ENCODE results near the gene TULP1. TPM values are rescaled to one million over a fixed set of nuclear protein-coding genes. Genes with fewer than 3 reads are reported as not detected.

TULP1 gene
- total and polyA plus RNA-seq, 7 donors: 0.05 to 0.09 (median 0.08) TPM; not detected in 4

DNA sequence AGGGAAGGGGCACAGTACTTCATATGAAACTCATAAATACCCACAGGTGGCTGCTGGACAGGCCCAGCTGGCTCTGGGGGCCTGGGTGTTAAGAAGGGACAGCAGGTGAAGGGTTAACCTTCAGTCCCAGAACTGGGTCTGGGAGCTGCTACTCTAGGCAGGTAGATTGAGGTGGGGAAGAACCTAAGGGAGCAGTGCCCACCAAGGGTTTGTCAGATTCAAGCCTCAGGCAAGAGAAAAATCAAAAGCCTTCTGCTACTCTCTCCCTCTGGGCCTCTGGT, 38.9 kb downstream of the TULP1 start:
- Histone ChIP-seq H3K36me3 (ENCODE audit: insufficient read depth in 1 of 2, low read depth in 1 of 2) (peaks cover 4 to 94% of the 10 kb centered on the region in 2 donors), H3K4me1 (peaks cover 17% of the 10 kb centered on the region), H3K4me3 (no peak overlapping the region), H3K27ac (no peak overlapping the region), H3K27me3 (ENCODE audit: insufficient read depth in 3 of 3, low read length in 2 of 3) (no peaks in the 10 kb centered on the region), H3K9me3 (no peaks in the 10 kb centered on the region)
- ATAC-seq (no peak), DNase-seq (peak in 1 of 2 donors; percentile 41)
- TF ChIP-seq CTCF (IDR thresholded peaks at IDR 0.05): no peak
- intact Hi-C loops (cut with DNase I): no loop called here

DNA sequence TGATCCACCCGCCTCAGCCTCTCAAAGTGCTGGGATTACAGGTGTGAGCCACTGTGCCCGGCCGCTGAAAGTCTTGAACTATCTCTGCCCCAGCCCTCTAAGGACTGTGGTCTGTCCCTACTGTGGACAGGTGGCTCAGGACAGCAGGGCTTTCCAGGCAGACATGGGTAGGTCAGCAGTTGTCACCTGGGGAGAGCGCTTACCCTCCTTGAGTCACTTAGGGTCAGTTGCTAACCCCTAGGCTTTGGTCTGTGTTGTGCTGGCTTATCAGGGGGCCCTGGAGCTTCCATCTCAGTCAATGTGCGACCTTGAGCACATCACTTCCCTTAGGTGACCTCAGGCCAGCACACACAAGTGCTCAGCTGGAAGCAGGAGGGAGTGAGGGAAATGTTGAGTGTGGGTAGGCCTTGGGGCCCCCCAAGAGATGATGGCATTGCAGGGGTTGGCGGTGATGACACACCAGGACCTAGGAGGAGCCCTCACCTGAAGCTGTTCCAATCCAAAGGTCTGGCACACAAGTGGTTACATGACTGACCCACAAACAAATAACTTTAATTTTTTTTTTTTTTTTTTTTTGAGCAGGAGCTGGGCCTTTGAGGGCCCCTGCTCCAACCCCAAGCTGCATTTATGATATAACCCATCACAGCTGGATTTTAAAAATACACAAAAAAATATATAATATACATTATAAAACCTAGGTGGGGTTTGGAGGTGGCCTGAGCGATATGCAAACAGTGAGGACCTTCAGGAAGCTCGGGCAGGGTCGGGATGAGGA, 39.4 kb downstream of the TULP1 start:
- WGBS, 3 donors: 79 to 85% (median 82%) methylated on average over 9 of the region's 9 CpGs
- Histone ChIP-seq H3K9me3 (no peaks in the 10 kb centered on the region), H3K4me1 (peaks cover 17% of the 10 kb centered on the region), H3K4me3 (no peak overlapping the region), H3K27me3 (ENCODE audit: insufficient read depth in 3 of 3, low read length in 2 of 3) (no peaks in the 10 kb centered on the region), H3K27ac (no peak overlapping the region), H3K36me3 (ENCODE audit: insufficient read depth in 1 of 2, low read depth in 1 of 2) (peaks cover 4 to 92% of the 10 kb centered on the region in 2 donors)
- intact Hi-C loops (cut with DNase I): no loop called here
- DNase-seq (peak in 1 of 2 donors; percentile 34), ATAC-seq (no peak)
- TF ChIP-seq CTCF (IDR thresholded peaks at IDR 0.05): no peak

DNA sequence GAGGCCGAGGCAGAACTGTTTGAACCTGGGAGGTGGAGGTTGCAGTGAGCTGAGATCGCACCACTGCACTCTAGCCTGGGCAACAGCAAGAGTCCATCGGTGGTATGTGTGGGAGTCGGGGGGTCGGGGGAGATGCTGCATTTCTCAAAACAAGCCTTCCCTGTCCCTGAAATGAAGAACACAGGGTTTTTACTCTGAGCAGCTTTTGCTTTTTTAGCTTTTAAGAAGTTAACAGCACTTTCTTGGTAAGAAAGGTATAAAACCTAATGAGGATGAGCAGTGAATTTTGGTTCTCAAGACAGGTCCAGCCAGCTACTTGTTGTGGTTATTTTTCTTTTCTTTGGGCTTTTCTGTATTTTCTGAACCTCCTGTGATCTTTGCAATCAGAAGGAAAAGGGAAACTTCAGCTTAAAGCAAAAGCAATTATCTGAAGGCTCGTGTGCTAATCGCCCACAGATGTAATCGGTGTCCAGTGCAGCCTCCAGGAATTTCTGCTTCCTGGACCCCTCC, 40.8 kb downstream of the TULP1 start:
- peaks cover 20% of the 10 kb centered on the region for H3K4me1 ChIP-seq
- intact Hi-C loops (cut with DNase I): no loop called here
- no peaks in the 10 kb centered on the region for H3K27me3 ChIP-seq (ENCODE audit: insufficient read depth in 3 of 3, low read length in 2 of 3)
- no peak for ATAC-seq
- peaks cover 0 to 84% of the 10 kb centered on the region in 2 donors for H3K36me3 ChIP-seq (ENCODE audit: insufficient read depth in 1 of 2, low read depth in 1 of 2)
- no peak for TF ChIP-seq CTCF (IDR thresholded peaks at IDR 0.05)
- no peaks in the 10 kb centered on the region for H3K9me3 ChIP-seq
- 63 to 67% (median 64%) methylated on average over 8 of the region's 8 CpGs for WGBS, 3 donors
- DNase-seq: peak in 1 of 2 donors; percentile 18
- peak overlapping the region; percentile 28 for H3K27ac ChIP-seq
- no peak overlapping the region for H3K4me3 ChIP-seq

DNA sequence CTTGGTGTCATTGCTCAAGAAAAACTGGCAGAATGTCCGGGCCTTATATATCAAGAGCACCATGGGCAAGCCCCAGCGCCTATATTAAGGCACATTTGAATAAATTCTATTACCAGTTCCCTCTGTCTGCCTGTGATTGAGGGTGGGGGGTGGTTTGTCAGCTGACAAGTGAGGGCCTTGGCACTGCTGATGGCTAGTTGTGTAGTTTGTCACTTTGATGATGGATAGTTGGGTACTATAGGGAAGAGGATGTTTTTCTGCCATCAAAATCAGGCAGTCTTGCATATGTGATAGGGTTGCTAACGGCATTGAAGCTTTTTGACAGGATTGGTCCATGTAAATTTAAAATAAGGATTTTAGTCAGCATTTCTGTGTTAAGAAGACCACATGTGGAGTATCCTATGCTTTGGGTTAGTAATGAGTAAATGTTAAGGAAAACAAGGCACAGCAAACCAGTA, 42.0 kb downstream of the TULP1 start:
- Histone ChIP-seq H3K36me3 (ENCODE audit: insufficient read depth in 1 of 2, low read depth in 1 of 2) (peaks cover 0 to 84% of the 10 kb centered on the region in 2 donors), H3K4me3 (peak overlapping the region; percentile 91), H3K9me3 (no peaks in the 10 kb centered on the region), H3K4me1 (peaks cover 20% of the 10 kb centered on the region), H3K27ac (peak overlapping the region; percentile 89), H3K27me3 (ENCODE audit: insufficient read depth in 3 of 3, low read length in 2 of 3) (no peaks in the 10 kb centered on the region)
- no peak for ATAC-seq
- WGBS, 3 donors: 49 to 60% (median 59%) methylated on average over 3 of the region's 3 CpGs
- intact Hi-C loops (cut with DNase I): no loop called here
- no peak for TF ChIP-seq CTCF (IDR thresholded peaks at IDR 0.05)
- peak in 1 of 2 donors; percentile 32 for DNase-seq

Data from psoas muscle (tissue), 8 donors.